ENCODE measurements around the gene FBLN2. TPM values are rescaled to one million over a fixed set of nuclear protein-coding genes. Genes with fewer than 3 reads are reported as not detected.

FBLN2 gene
- polyA plus RNA-seq, 1 donor (not counting 4 experiments of a cell fraction or from before 2014, with no cell fraction given) = 0.72 TPM

- no peak for FAIRE-seq
- TF ChIP-seq CTCF (optimal IDR thresholded peaks at IDR 0.05 in 1 of 3, IDR thresholded peaks at IDR 0.05 in 1 of 3, conservative IDR thresholded peaks at IDR 0.05 in 1 of 3; ENCODE audit: extremely low read depth in 1 of 3, insufficient read depth in 2 of 3, low read length in 3 of 3) = no peak
- no peak for TF ChIP-seq EZH2 (IDR thresholded peaks at IDR 0.05; ENCODE audit: low read length)
- dilution Hi-C loops (cut with MboI; ENCODE audit: extremely low pct_ligation_motif_present, low sequenced_read_pairs) = no loop called here
Observed at GRCh38 chr3:13506680-13507079, 42.2 kb upstream of the FBLN2 start.

GRCh38 chr3:13507247-13507569 lies 41.7 kb upstream of the FBLN2 start:
- no peaks in the 10 kb centered on the region for H3K79me2 ChIP-seq (ENCODE audit: control insufficient read depth, insufficient read depth, low read length)
- H3K36me3 ChIP-seq (ENCODE audit: control insufficient read depth in 2 of 2, extremely low read depth in 1 of 2, insufficient read depth in 2 of 2, low read length in 2 of 2) = no peaks in the 10 kb centered on the region
- no peak overlapping the region for H3K27ac ChIP-seq (ENCODE audit: control insufficient read depth, insufficient read depth, low read length)
- H3K4me1 ChIP-seq (ENCODE audit: control insufficient read depth, extremely low read depth, insufficient read depth, low read length) = peaks cover 16% of the 10 kb centered on the region
- H3K4me2 ChIP-seq (ENCODE audit: control insufficient read depth, extremely low read depth, insufficient read depth, low read depth, low read length) = no peak overlapping the region
- no peak for FAIRE-seq
- no peaks in the 10 kb centered on the region for H4K20me1 ChIP-seq (ENCODE audit: control insufficient read depth, extremely low read depth, insufficient read depth, low read length)
- no peaks in the 10 kb centered on the region for H3K9me3 ChIP-seq (ENCODE audit: control insufficient read depth, low read depth, low read length)
- no peak for TF ChIP-seq CTCF (optimal IDR thresholded peaks at IDR 0.05 in 1 of 3, IDR thresholded peaks at IDR 0.05 in 1 of 3, conservative IDR thresholded peaks at IDR 0.05 in 1 of 3; ENCODE audit: extremely low read depth in 1 of 3, insufficient read depth in 2 of 3, low read length in 3 of 3)
- no peak for TF ChIP-seq EZH2 (IDR thresholded peaks at IDR 0.05; ENCODE audit: low read length)
- no peak overlapping the region for H2AFZ ChIP-seq (ENCODE audit: control insufficient read depth, low read length)
- H3K9me1 ChIP-seq (ENCODE audit: control insufficient read depth, extremely low read depth, insufficient read depth, low read length) = no peaks in the 10 kb centered on the region
- dilution Hi-C loops (cut with MboI; ENCODE audit: extremely low pct_ligation_motif_present, low sequenced_read_pairs) = no loop called here
- no peak overlapping the region for H3K9ac ChIP-seq (ENCODE audit: control insufficient read depth, extremely low read depth, insufficient read depth, low read length)
- H3K4me3 ChIP-seq (ENCODE audit: control insufficient read depth in 2 of 3, extremely low read depth in 1 of 3, insufficient read depth in 2 of 3, low read depth in 1 of 3, low read length in 3 of 3) = no peak overlapping the region
- H3K27me3 ChIP-seq (ENCODE audit: control insufficient read depth, extremely low read depth, insufficient read depth, low read length) = no peaks in the 10 kb centered on the region
- no peak for DNase-seq (ENCODE audit: low read depth, low spot score)

More at GRCh38 chr3:13506680-13507079, 42.2 kb upstream of the FBLN2 start:
- Histone ChIP-seq H3K27me3 (ENCODE audit: control insufficient read depth, extremely low read depth, insufficient read depth, low read length) (no peaks in the 10 kb centered on the region), H3K79me2 (ENCODE audit: control insufficient read depth, insufficient read depth, low read length) (no peaks in the 10 kb centered on the region), H3K36me3 (ENCODE audit: control insufficient read depth in 2 of 2, extremely low read depth in 1 of 2, insufficient read depth in 2 of 2, low read length in 2 of 2) (no peaks in the 10 kb centered on the region), H3K4me1 (ENCODE audit: control insufficient read depth, extremely low read depth, insufficient read depth, low read length) (peaks cover 16% of the 10 kb centered on the region), H3K27ac (ENCODE audit: control insufficient read depth, insufficient read depth, low read length) (no peak overlapping the region), H3K9ac (ENCODE audit: control insufficient read depth, extremely low read depth, insufficient read depth, low read length) (no peak overlapping the region), H2AFZ (ENCODE audit: control insufficient read depth, low read length) (no peak overlapping the region), H3K9me3 (ENCODE audit: control insufficient read depth, low read depth, low read length) (no peaks in the 10 kb centered on the region), H4K20me1 (ENCODE audit: control insufficient read depth, extremely low read depth, insufficient read depth, low read length) (no peaks in the 10 kb centered on the region), H3K4me3 (ENCODE audit: control insufficient read depth in 2 of 3, extremely low read depth in 1 of 3, insufficient read depth in 2 of 3, low read depth in 1 of 3, low read length in 3 of 3) (no peak overlapping the region), H3K9me1 (ENCODE audit: control insufficient read depth, extremely low read depth, insufficient read depth, low read length) (no peaks in the 10 kb centered on the region), H3K4me2 (ENCODE audit: control insufficient read depth, extremely low read depth, insufficient read depth, low read depth, low read length) (no peak overlapping the region)
- no peak for DNase-seq (ENCODE audit: low read depth, low spot score)

All from keratinocyte (primary cell).